Neural progenitor cell (in vitro differentiated cells): ENCODE measurements around the gene MYOM1. TPM values are rescaled to one million over a fixed set of nuclear protein-coding genes. Genes with fewer than 3 reads are reported as not detected.

ENCODE experiments used
- DNase-seq: peaks from one replicate; pipeline ENCODE4 v3.0.0-alpha.2; 2016; ENCODE audit warnings: low spot score
- H2AFZ ChIP-seq: fragments of 200-600 bp; sonication (generic); replicated peaks from 2 replicates; pipeline ENCODE4 v1.6.1; 2016; ENCODE audit warnings: antibody characterized with exemption
- H3F3A ChIP-seq: fragments of 200-600 bp; sonication (generic); 2 replicates; pipeline ENCODE4 v1.6.1; 2016; ENCODE audit warnings: antibody characterized with exemption, low read depth
- H3K27ac ChIP-seq: fragments of 200-600 bp; sonication (generic); 2 replicates; pipeline ENCODE4 v1.5.1; 2016; ENCODE audit warnings: mild to moderate bottlenecking
- H3K27me3 ChIP-seq: fragments of 200-600 bp; sonication (generic); 2 replicates; pipeline ENCODE4 v1.6.1; 2016; ENCODE audit warnings: mild to moderate bottlenecking, moderate library complexity
- H3K36me3 ChIP-seq: fragments of 200-600 bp; sonication (generic); 2 replicates; pipeline ENCODE4 v1.5.1; 2016
- H3K4me1 ChIP-seq: fragments of 200-600 bp; sonication (generic); 2 replicates; pipeline ENCODE4 v1.6.1; 2016; ENCODE audit warnings: mixed run types
- H3K4me2 ChIP-seq: fragments of 200-600 bp; sonication (generic); 2 replicates; pipeline ENCODE4 v1.6.1; 2016
- H3K4me3 ChIP-seq: fragments of 200-600 bp; sonication (generic); 2 replicates; pipeline ENCODE4 v1.5.1; 2016
- H3K79me2 ChIP-seq: fragments of 200-600 bp; sonication (generic); 2 replicates; pipeline ENCODE4 v1.6.1; 2016; ENCODE audit warnings: low read depth
- H3K9ac ChIP-seq: fragments of 200-600 bp; sonication (generic); 2 replicates; pipeline ENCODE4 v1.6.1; 2016
- H3K9me3 ChIP-seq: fragments of 200-600 bp; sonication (generic); 2 replicates; pipeline ENCODE4 v1.5.1; 2016; ENCODE audit warnings: low read depth
- H4K20me1 ChIP-seq: fragments of 200-600 bp; sonication (generic); 2 replicates; pipeline ENCODE4 v1.6.1; 2016; ENCODE audit warnings: low read depth
- H3K27ac Mint-ChIP-seq: 3 replicates; pipeline ENCODE4 v1.8.0; 2021; ENCODE audit warnings: mixed read lengths
- H3K27me3 Mint-ChIP-seq: 2 replicates; pipeline ENCODE4 v1.8.0; 2022; ENCODE audit warnings: low read depth, mild to moderate bottlenecking, inconsistent platforms, moderate library complexity, mixed read lengths; ENCODE audit not compliant: insufficient read depth
- H3K36me3 Mint-ChIP-seq: 3 replicates; pipeline ENCODE4 v1.8.0; 2021; ENCODE audit warnings: mixed read lengths
- H3K4me1 Mint-ChIP-seq: 3 replicates; pipeline ENCODE4 v1.8.0; 2021; ENCODE audit warnings: mixed read lengths
- H3K4me3 Mint-ChIP-seq: 3 replicates; pipeline ENCODE4 v1.8.0; 2021; ENCODE audit warnings: mild to moderate bottlenecking, moderate library complexity, mixed read lengths
- H3K9me3 Mint-ChIP-seq: 3 replicates; pipeline ENCODE4 v1.8.0; 2020; ENCODE audit warnings: mixed read lengths
- EZH2 ChIP-seq: fragments of 200-600 bp; sonication (generic); IDR thresholded peaks from 2 replicates; pipeline ENCODE4 v1.6.1; 2017; ENCODE audit warnings: antibody characterized with exemption, mild to moderate bottlenecking, moderate library complexity
- EZH2phosphoT487 ChIP-seq: fragments of 200-600 bp; sonication (generic); IDR thresholded peaks from 2 replicates; pipeline ENCODE4 v1.6.1; 2017; ENCODE audit warnings: antibody characterized with exemption
- total RNA-seq: library from RNA; depleted of rRNA; stranded (reverse); fragments of >200 nt; gene quantifications from 2 replicates; pipeline ENCODE4 v1.2.3, GENCODE V29; 2015; ENCODE audit warnings: low replicate concordance
- TF ChIP-seq, protein P1 (sequence below): fragments of 200-600 bp; sonication (generic); IDR thresholded peaks from 2 replicates; pipeline ENCODE4 v1.5.1; 2017; ENCODE audit warnings: antibody characterized with exemption, mild to moderate bottlenecking

Gene MYOM1
- total RNA-seq, 1 donor from 2014 or later = 0.45 TPM

DNA sequence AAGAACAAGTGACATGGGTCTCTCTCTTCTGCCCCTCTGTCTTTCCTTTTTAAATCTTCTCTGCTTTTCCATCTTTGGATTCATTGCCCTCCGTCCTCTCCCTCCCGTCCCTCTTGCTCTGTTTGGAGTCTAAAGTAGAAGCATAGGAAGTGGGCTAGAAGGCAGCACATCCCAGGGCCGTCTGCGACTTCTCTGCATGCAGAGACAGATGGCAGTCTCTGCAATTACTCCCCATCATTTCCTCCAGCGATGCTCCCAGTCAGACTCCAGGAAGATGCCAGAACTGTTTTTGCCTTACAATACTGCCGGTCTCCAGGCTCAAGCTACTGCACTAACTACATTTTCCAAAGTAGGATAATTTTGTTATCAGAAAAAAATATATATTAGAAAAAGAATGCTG, 171.6 kb downstream of the MYOM1 start:
- H3K36me3 Mint-ChIP-seq = peaks cover 4% of the 10 kb centered on the region
- DNase-seq = no peak
- Histone ChIP-seq H4K20me1 (no peaks in the 10 kb centered on the region), H2AFZ (no peak overlapping the region), H3K27me3 (no peaks in the 10 kb centered on the region), H3K4me3 (no peak overlapping the region), H3K4me1 (peaks cover 44% of the 10 kb centered on the region), H3K4me2 (no peak overlapping the region), H3K79me2 (no peaks in the 10 kb centered on the region), H3K9ac (no peak overlapping the region), H3K36me3 (no peaks in the 10 kb centered on the region), H3K27ac (no peak overlapping the region), H3K9me3 (no peaks in the 10 kb centered on the region), H3F3A (peaks cover 12% of the 10 kb centered on the region)
- H3K4me3 Mint-ChIP-seq = no peak overlapping the region
- H3K9me3 Mint-ChIP-seq = peaks cover 12% of the 10 kb centered on the region
- H3K27me3 Mint-ChIP-seq = peaks cover 7% of the 10 kb centered on the region
- TF ChIP-seq EZH2 = no peak
- TF ChIP-seq, protein P1, sequence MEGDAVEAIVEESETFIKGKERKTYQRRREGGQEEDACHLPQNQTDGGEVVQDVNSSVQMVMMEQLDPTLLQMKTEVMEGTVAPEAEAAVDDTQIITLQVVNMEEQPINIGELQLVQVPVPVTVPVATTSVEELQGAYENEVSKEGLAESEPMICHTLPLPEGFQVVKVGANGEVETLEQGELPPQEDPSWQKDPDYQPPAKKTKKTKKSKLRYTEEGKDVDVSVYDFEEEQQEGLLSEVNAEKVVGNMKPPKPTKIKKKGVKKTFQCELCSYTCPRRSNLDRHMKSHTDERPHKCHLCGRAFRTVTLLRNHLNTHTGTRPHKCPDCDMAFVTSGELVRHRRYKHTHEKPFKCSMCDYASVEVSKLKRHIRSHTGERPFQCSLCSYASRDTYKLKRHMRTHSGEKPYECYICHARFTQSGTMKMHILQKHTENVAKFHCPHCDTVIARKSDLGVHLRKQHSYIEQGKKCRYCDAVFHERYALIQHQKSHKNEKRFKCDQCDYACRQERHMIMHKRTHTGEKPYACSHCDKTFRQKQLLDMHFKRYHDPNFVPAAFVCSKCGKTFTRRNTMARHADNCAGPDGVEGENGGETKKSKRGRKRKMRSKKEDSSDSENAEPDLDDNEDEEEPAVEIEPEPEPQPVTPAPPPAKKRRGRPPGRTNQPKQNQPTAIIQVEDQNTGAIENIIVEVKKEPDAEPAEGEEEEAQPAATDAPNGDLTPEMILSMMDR = no peak
- no peak for TF ChIP-seq EZH2phosphoT487
- H3K27ac Mint-ChIP-seq = no peak overlapping the region
- H3K4me1 Mint-ChIP-seq = peaks cover 45% of the 10 kb centered on the region

DNA sequence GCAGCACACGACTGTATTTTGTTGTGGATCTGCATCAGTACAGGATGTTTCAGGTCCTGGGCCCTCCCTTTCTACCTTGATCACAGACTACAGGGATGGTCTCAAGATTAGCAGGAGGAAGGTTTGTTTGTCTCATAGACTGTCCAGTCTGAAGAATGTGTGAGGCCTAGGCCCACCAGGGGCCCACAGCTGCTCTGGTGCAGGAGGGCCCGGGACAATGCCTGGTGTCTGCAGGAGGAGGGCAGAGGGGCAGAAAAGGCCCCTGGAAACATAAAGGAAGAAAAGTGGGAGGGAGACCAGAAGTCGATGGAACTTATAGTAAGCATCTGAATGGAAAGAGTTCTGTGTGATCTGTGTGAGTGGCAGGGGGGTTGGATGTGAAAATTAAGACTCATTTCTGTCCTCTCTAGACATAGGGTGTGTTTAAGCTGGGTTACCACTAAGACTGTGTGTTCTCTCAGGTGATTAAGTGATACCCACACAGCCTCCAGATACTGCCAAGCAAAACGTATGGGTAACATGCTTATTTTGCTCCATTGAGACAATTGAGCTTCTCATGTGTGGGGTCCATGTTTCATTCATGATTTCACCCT, 173.5 kb downstream of the MYOM1 start:
- no peaks in the 10 kb centered on the region for H3K9me3 Mint-ChIP-seq
- Histone ChIP-seq H3K36me3 (no peaks in the 10 kb centered on the region), H3K4me1 (peaks cover 52% of the 10 kb centered on the region), H3K4me3 (no peak overlapping the region), H2AFZ (peak overlapping the region; percentile 77), H3K9ac (no peak overlapping the region), H3K9me3 (no peaks in the 10 kb centered on the region), H3K27ac (no peak overlapping the region), H3K79me2 (no peaks in the 10 kb centered on the region), H3F3A (peaks cover 24% of the 10 kb centered on the region), H4K20me1 (no peaks in the 10 kb centered on the region), H3K27me3 (no peaks in the 10 kb centered on the region), H3K4me2 (peak overlapping the region; percentile 36)
- TF ChIP-seq EZH2phosphoT487 (no peak), EZH2 (no peak)
- TF ChIP-seq, protein P1 = no peak
- peak; percentile 30 for DNase-seq
- peaks cover 9% of the 10 kb centered on the region for H3K27me3 Mint-ChIP-seq
- no peak overlapping the region for H3K4me3 Mint-ChIP-seq
- H3K4me1 Mint-ChIP-seq = peaks cover 43% of the 10 kb centered on the region
- no peaks in the 10 kb centered on the region for H3K36me3 Mint-ChIP-seq
- H3K27ac Mint-ChIP-seq = peak overlapping the region; percentile 82

DNA sequence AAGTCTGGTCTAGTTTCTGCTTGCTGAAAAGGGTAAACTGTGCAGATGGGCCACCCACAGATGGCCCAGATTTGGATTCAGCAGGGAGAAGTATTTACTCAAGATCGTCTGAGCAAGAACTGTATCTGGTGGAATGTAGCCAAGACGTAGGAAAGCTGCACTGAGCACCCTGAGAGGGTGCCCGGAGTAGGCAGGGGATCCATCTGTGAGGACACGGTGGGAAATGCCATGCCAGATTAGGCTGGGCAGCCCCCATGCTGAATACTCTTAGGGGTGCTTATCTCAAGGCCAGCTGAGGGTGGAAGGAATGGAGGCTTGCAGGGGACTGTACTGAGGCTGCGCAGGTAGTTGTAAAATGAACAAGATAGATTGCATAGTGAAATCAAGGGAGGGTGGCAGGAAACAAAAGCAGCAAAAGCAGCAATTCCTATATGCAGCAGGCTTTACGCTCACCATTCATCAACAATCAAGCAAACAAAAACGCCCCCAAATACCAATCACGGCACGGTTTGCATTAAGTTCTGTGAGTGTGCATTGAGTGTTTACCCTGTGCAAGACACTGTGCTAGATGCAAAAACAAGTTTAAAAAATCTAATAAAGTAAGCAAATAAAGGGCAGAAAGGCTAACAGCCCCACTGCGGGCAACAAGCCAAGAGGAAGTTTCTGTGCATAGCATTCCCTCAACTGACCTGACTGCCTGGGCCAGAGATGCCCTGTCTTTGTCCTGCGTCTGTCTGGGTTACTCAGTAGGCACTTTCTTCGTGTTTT, 174.7 kb downstream of the MYOM1 start:
- Mint-ChIP-seq H3K9me3 (no peaks in the 10 kb centered on the region), H3K4me3 (no peak overlapping the region), H3K4me1 (peaks cover 38% of the 10 kb centered on the region), H3K36me3 (no peaks in the 10 kb centered on the region), H3K27me3 (peaks cover 6% of the 10 kb centered on the region), H3K27ac (peak overlapping the region; percentile 57)
- no peaks in the 10 kb centered on the region for H4K20me1 ChIP-seq
- peaks cover 30% of the 10 kb centered on the region for H3F3A ChIP-seq
- H2AFZ ChIP-seq = no peak overlapping the region
- peaks cover 48% of the 10 kb centered on the region for H3K4me1 ChIP-seq
- no peaks in the 10 kb centered on the region for H3K9me3 ChIP-seq
- no peaks in the 10 kb centered on the region for H3K36me3 ChIP-seq
- TF ChIP-seq EZH2 (no peak), EZH2phosphoT487 (no peak)
- TF ChIP-seq, protein P1 = no peak
- H3K9ac ChIP-seq = no peak overlapping the region
- no peaks in the 10 kb centered on the region for H3K27me3 ChIP-seq
- H3K27ac ChIP-seq = no peak overlapping the region
- no peak overlapping the region for H3K4me2 ChIP-seq
- no peaks in the 10 kb centered on the region for H3K79me2 ChIP-seq
- no peak overlapping the region for H3K4me3 ChIP-seq
- no peak for DNase-seq
